ENCODE measurements around the gene DBNDD2.

DBNDD2 gene

GRCh38 chr20:45415822-45416637, 7.9 kb downstream of the DBNDD2 start, which contains the start of gene PIGT:
PIGT (plus strand) TSS chr20:45416141; CDS start chr20:45416157, 16 bp downstream.
- peak; percentile 75 for DNase-seq (ENCODE audit: low spot score)

DNA sequence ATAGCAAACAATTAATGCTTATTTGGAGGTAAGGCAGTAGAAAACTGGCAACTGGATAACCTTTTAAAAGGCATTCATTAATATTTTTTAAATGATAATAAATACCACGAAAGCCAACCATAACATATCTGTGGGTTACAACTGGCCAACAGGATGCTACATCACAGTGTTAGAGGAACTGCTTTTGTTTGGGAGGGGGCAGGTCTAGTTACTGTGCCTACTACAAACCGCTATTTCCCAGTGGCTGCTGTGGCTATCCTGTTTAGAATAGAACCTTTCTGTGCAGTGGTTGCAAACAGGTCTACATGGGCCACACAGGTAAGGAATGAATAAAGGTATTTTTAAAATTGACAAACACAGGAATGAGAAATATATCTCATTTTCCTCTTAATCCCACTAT, 8.8 kb downstream of the DBNDD2 start:
- no peak for DNase-seq (ENCODE audit: low spot score)

DNA sequence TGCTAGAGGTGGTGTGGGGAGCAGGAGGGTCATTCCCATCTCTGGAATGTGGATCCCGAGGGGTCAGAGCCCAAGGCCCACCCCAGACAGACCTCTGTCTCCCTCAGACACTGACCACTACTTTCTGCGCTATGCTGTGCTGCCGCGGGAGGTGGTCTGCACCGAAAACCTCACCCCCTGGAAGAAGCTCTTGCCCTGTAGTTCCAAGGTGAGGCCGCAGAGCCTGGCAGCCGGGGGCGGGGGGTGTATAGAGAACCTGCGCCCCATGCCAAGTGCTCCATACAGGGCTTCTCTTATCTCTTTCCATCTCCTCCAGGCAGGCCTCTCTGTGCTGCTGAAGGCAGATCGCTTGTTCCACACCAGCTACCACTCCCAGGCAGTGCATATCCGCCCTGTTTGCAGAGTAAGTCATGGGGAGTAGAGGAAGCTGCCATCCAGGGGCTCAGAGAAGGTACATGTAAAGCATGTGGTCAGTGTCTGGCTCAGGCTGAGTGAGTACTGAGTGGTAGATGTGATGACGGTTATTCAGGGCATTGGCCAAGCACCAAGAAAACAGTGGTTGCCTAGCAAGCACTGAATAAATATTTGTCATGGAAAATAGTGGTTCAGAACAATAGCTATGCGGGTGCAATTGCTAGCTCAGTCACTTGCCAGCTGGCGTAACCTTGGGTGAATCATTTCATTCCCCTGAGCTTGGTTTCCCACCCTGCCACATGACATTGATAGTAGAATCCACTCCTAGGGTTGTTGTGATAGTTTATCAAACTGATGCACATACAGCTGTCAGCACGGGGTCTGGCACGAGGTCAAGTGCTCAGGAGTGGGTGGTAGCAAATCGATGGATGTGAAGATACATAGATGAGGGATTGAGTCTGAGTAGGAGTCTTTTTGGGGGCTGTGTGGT, 11.4 kb downstream of the DBNDD2 start:
- peak; percentile 26 for DNase-seq (ENCODE audit: low spot score)

DNA sequence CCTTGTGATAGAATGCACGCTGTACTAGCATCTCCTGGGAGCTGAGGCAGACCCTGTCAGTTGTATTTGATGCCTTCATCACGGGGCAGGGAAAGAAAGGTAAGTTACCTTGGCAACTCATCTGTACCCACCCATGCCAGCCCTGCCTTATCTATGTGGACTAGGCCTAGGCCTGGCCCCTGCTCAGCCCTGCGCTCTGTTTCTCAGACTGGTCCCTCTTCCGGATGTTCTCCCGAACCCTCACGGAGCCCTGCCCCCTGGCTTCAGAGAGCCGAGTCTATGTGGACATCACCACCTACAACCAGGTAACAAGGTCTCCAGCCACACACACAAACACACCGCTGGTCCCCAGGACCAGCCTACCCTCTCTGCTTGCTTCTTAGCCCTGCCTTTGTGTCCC, 12.0 kb downstream of the DBNDD2 start:
- no peak for DNase-seq (ENCODE audit: low spot score)

DNA sequence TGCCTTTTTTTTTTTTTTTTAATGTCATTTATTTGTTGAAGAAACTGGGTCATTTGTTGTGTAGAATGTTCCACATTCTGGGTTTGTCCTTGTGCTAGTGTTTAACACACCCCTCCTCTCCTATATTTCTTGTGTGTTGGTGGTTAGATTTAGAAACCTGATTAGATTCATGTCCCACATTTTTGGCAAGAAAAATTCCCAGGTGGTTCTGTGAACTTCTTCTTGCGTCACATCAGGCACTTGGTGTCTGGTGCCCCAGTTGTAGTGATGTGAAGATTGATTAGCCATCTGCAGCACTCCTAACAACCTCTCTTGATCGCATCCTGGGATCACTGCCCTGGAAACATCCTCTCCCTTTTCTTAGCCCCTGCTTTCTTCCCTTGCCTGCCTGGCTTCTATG, 15.6 kb downstream of the DBNDD2 start:
- no peak for DNase-seq (ENCODE audit: low spot score)

GRCh38 chr20:45425561-45425960, 17.5 kb downstream of the DBNDD2 start:
- no peak for DNase-seq (ENCODE audit: low spot score)

GRCh38 chr20:45426320-45427016, 18.4 kb downstream of the DBNDD2 start:
- no peak for DNase-seq (ENCODE audit: low spot score)

GRCh38 chr20:45427236-45428149, 19.4 kb downstream of the DBNDD2 start:
- no peak for DNase-seq (ENCODE audit: low spot score)

GRCh38 chr20:45429618-45430017, 21.5 kb downstream of the DBNDD2 start:
- DNase-seq (ENCODE audit: low spot score) = no peak

GRCh38 chr20:45432294-45432693, 24.2 kb downstream of the DBNDD2 start:
- DNase-seq (ENCODE audit: low spot score) = no peak

DNA sequence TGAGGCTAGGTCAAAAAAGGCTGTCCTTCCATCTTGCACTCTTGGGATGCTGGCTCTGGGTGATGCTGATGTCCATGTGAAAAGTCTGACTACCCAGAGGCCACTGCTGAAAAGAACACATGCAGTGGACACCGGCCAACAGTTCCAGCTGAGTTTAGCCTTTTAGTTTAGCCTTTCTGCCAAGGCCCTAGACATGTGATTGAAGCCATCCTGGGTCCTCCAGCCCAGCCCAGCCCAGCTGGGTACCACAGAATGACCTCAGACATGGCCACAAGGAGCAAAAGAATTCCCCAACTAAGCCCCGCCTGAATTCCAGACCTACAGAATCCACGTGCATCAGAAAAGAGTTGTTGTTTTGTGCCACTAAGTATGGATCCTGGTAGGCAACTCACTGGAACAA, 25.2 kb downstream of the DBNDD2 start:
- DNase-seq (ENCODE audit: low spot score) = no peak

DNA sequence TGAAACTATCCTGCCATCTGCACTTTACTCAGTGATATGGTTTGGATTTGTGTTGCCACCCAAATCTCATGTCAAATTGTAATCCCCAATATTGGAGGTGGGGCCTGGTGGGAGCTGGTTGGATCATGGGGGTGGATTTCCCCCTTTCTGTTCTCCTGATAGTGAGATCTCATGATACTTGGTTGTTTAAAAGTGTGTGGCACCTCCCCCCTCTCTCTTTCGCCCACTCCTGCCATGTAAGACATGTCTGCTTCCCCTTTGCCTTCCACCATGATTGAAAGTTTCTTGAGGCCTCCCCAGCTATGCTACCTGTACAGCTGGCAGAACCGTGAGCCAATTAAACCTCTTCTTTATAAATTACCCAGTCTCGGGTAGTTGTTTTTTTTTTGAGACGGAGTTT, 25.9 kb downstream of the DBNDD2 start:
- DNase-seq (ENCODE audit: low spot score) = no peak

DNA sequence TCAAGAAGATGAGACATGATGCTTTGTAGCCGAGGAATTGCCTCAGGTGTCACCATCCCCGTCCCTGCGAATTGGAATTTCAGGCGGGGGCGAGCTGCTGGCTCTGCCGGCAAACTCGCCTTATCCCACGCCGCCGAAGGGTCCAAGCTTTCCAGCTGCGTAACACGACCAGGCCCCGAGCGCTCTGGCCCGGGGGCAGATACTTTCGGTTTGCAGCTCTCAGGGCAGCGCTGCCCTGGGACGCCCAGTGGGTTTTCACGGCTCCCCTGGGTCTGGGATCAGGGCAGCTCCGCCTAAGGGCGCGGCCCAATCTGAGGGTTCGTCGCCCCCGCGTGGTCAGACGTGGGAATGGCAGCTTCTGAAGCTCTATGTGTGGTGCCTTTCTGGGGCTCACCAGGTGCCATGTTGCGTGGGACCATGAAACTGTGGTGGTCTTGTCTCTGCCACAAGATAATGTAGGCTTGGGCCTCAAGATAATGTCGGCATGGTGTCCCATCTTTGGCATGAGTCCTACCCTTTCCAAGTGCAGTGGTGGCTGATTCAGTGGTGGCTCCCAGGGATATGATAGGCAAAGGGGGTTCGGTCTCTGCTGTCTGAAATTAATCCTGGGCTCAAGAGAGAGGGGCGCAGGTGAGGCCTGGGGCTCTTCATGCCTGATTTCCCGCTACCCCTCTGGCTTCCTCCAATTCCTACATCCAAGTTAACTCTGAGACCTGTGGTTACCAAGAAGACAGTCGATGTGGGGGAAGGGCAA, 28.8 kb downstream of the DBNDD2 start:
- peak; percentile 90 for DNase-seq (ENCODE audit: low spot score)

DNA sequence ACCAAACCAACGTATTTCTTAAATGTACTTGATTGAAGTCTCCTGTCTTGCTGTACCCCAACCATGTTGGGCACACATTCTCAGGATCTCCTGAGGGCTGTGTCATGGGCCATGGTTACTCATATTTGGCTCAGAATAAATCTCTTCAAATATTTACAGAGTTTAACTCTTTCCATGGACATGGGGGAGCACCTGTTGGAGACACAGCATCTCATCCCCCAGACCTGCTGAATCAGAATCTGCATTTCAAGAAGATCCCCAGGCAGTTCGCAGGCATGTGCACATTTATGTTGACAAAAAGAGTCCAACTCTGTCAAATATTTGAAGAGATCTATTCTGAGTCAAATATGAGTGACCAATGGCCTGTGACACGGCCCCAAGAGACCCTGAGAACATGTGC, 32.3 kb downstream of the DBNDD2 start:
- no peak for DNase-seq (ENCODE audit: low spot score)

GRCh38 chr20:45440891-45441685, 33.0 kb downstream of the DBNDD2 start:
- DNase-seq (ENCODE audit: low spot score) = no peak

DNA sequence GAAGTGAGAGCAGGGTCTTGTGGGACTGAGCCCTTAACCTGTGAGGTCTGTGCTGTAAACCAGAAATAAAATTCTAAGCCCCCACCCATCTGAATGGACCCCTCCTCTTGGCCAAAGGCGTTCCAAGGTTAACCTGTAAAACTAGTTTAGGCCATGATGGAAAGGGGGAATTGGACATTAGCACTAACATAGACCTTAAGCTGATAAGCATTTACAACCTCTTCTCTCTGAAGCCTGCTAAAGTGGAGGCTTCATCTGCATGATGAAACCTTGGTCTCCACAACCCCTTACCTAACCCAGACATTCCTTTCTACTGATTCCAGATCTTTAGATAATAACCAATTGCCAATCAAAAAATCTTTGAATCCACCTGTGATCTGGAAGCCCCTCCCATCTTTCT, 33.7 kb downstream of the DBNDD2 start:
- no peak for DNase-seq (ENCODE audit: low spot score)

DNA sequence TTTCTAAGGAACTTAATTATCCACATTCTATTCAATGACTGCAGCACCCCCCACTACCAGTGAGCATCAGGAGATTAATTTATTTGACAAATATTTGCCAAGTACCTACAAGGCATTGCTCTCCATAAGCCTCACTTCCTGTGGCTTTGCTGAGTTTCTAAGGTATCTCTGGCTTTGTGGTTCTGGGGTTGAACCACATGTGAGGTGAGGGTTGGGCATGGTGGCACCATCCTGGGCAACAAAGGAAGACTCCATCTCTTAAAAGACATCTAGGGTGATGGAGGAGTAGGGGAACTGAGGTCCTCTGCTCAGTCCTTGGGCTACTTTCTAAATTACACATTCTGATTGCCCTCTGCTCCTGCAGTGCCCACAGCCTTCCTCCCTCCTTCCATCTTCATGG, 36.0 kb downstream of the DBNDD2 start:
- no peak for DNase-seq (ENCODE audit: low spot score)

GRCh38 chr20:45445805-45446562, 37.9 kb downstream of the DBNDD2 start:
- no peak for DNase-seq (ENCODE audit: low spot score)

- DNase-seq (ENCODE audit: low spot score) = no peak
Measured at GRCh38 chr20:45448270-45448669, 40.2 kb downstream of the DBNDD2 start.

Data from hematopoietic multipotent progenitor cell treated with erythropoietin and hydrocortisone succinate and interleukin-3 and kit ligand, for 17 days (in vitro differentiated cells).